ENCODE results near the gene MAP4K3. TPM values are rescaled to one million over a fixed set of nuclear protein-coding genes. Genes with fewer than 3 reads are reported as not detected.

Gene MAP4K3
- total RNA-seq, 1 experiment from 2014 or later, result 21.4 TPM

- CTCF ChIA-PET, result no interaction called here
- POLR2A ChIA-PET, result no interaction called here
These were observed 132.9 kb downstream of the MAP4K3 start for GRCh38 chr2:39304200-39304599.

GRCh38 chr2:39301352-39301751 lies 135.7 kb downstream of the MAP4K3 start:
- Histone ChIP-seq H2AFZ (ENCODE audit: low read depth, low read length, poor library complexity, severe bottlenecking) (no peak overlapping the region), H3K9me3 (ENCODE audit: control insufficient read depth in 1 of 2, insufficient read depth in 1 of 2, low read depth in 1 of 2, low read length in 2 of 2) (no peaks in the 10 kb centered on the region), H4K20me1 (ENCODE audit: insufficient read depth) (no peaks in the 10 kb centered on the region), H3K27ac (ENCODE audit: low read depth, low read length) (no peak overlapping the region), H3K79me2 (ENCODE audit: insufficient read depth, low read length) (no peaks in the 10 kb centered on the region), H3K4me1 (ENCODE audit: control insufficient read depth in 1 of 2, insufficient read depth in 2 of 2, low read length in 2 of 2) (no peaks in the 10 kb centered on the region), H3K36me3 (ENCODE audit: control insufficient read depth in 1 of 2, insufficient read depth in 2 of 2, low read length in 2 of 2) (no peaks in the 10 kb centered on the region), H3K9me2 (ENCODE audit: insufficient read depth) (no peaks in the 10 kb centered on the region), H3K27me3 (ENCODE audit: insufficient read depth, low read length) (no peaks in the 10 kb centered on the region), H3K4me3 (replicated peaks in 1 of 2; ENCODE audit: low read depth in 1 of 2, low read length in 2 of 2) (no peak overlapping the region), H3K9ac (ENCODE audit: low read length) (no peak overlapping the region), H3K4me2 (ENCODE audit: low read length) (no peak overlapping the region)
- intact Hi-C loops (cut with micrococcal nuclease), result no loop called here
- RAD21 ChIA-PET (ENCODE audit: low non-redundant PET in 1 of 2, low total read pairs in 2 of 2, uncharacterized antibody in 2 of 2, unreplicated experiment in 2 of 2), result no interaction called here
- no TSS peak for BruUV-seq (replicated peaks)
- POLR2A ChIA-PET, result no interaction called here
- no peak for DNase-seq (ENCODE audit: low read depth, low spot score)
- no peak for ATAC-seq
- CTCF ChIA-PET, result no interaction called here
- TF ChIP-seq ELF1 (IDR thresholded peaks at IDR 0.05; ENCODE audit: borderline replicate concordance, low read depth), result no peak
- no peak for TF ChIP-seq ZBTB33 (IDR thresholded peaks at IDR 0.05; ENCODE audit: extremely low read depth, insufficient replicate concordance, low read length)
- TF ChIP-seq JUND (IDR thresholded peaks at IDR 0.05), result no peak
- no peak for TF ChIP-seq REST (IDR thresholded peaks at IDR 0.05; ENCODE audit: low read depth)
- TF ChIP-seq EGR1 (IDR thresholded peaks at IDR 0.05; ENCODE audit: low read depth), result no peak
- no peak for TF ChIP-seq MAX (IDR thresholded peaks at IDR 0.05)
- TF ChIP-seq CTCF (IDR thresholded peaks at IDR 0.05 in 2 of 3, conservative IDR thresholded peaks at IDR 0.05 in 1 of 3; ENCODE audit: borderline replicate concordance in 1 of 3, insufficient read depth in 1 of 3, low read depth in 2 of 3, low read length in 2 of 3), result no peak
- TF ChIP-seq SIN3A (IDR thresholded peaks at IDR 0.05; ENCODE audit: low read depth), result no peak
- TF ChIP-seq ZNF274 (IDR thresholded peaks at IDR 0.05; ENCODE audit: low read depth, low read length), result no peak
- no peak for TF ChIP-seq POLR2AphosphoS5 (IDR thresholded peaks at IDR 0.05; ENCODE audit: low read depth, low read length)
- TF ChIP-seq TCF7L2 (IDR thresholded peaks at IDR 0.05; ENCODE audit: borderline replicate concordance, extremely low read depth, insufficient read depth, insufficient read length), result no peak

More at GRCh38 chr2:39304200-39304599, 132.9 kb downstream of the MAP4K3 start:
- RAD21 ChIA-PET (ENCODE audit: low non-redundant PET in 1 of 2, low total read pairs in 2 of 2, uncharacterized antibody in 2 of 2, unreplicated experiment in 2 of 2), result no interaction called here
- Histone ChIP-seq H3K9me3 (ENCODE audit: control insufficient read depth in 1 of 2, insufficient read depth in 1 of 2, low read depth in 1 of 2, low read length in 2 of 2) (no peaks in the 10 kb centered on the region), H2AFZ (ENCODE audit: low read depth, low read length, poor library complexity, severe bottlenecking) (no peak overlapping the region), H3K4me1 (ENCODE audit: control insufficient read depth in 1 of 2, insufficient read depth in 2 of 2, low read length in 2 of 2) (no peaks in the 10 kb centered on the region), H3K36me3 (ENCODE audit: control insufficient read depth in 1 of 2, insufficient read depth in 2 of 2, low read length in 2 of 2) (no peaks in the 10 kb centered on the region), H3K27me3 (ENCODE audit: insufficient read depth, low read length) (no peaks in the 10 kb centered on the region), H3K79me2 (ENCODE audit: insufficient read depth, low read length) (no peaks in the 10 kb centered on the region), H3K4me3 (replicated peaks in 1 of 2; ENCODE audit: low read depth in 1 of 2, low read length in 2 of 2) (no peak overlapping the region), H4K20me1 (ENCODE audit: insufficient read depth) (no peaks in the 10 kb centered on the region), H3K4me2 (ENCODE audit: low read length) (no peak overlapping the region), H3K9ac (ENCODE audit: low read length) (no peak overlapping the region), H3K27ac (ENCODE audit: low read depth, low read length) (no peak overlapping the region), H3K9me2 (ENCODE audit: insufficient read depth) (no peaks in the 10 kb centered on the region)
- DNase-seq (ENCODE audit: low read depth, low spot score) (no peak), ATAC-seq (no peak)
- no TSS peak for BruUV-seq (replicated peaks)
- no peak for TF ChIP-seq JUND (IDR thresholded peaks at IDR 0.05)
- TF ChIP-seq MAX (IDR thresholded peaks at IDR 0.05), result no peak
- intact Hi-C loops (cut with micrococcal nuclease), result no loop called here
